AG09309 (cell line): Measurements from ENCODE around the gene MMP13.

Source experiments
- DNase-seq: peaks from one replicate; pipeline ENCODE4 v3.0.0-alpha.2; 2010; ENCODE audit warnings: low read depth
- H3K4me3 ChIP-seq: 2 replicates; pipeline ENCODE4 v1.5.1; 2011; ENCODE audit warnings: mild to moderate bottlenecking, low read depth, low read length, moderate library complexity; ENCODE audit not compliant: control insufficient read depth
- CTCF ChIP-seq: IDR thresholded peaks from 2 replicates; pipeline ENCODE4 v1.5.1; 2011; ENCODE audit warnings: mild to moderate bottlenecking, low read depth, low read length, inconsistent platforms; ENCODE audit not compliant: insufficient read depth, control insufficient read depth; ENCODE audit errors: missing control alignments

Gene MMP13

GRCh38 chr11:102967497-102967896, 12.0 kb upstream of the MMP13 start:
- no peak for DNase-seq
- H3K4me3 ChIP-seq, result no peak overlapping the region
- TF ChIP-seq CTCF, result no peak

GRCh38 chr11:102966011-102966410, 10.5 kb upstream of the MMP13 start:
- H3K4me3 ChIP-seq, result no peak overlapping the region
- no peak for TF ChIP-seq CTCF
- no peak for DNase-seq

GRCh38 chr11:102964867-102965266, 9.3 kb upstream of the MMP13 start:
- DNase-seq, result no peak
- no peak for TF ChIP-seq CTCF
- H3K4me3 ChIP-seq, result no peak overlapping the region

- no peak for TF ChIP-seq CTCF
- H3K4me3 ChIP-seq, result no peak overlapping the region
- DNase-seq, result no peak
These were observed 2.4 kb upstream of the MMP13 start for GRCh38 chr11:102957953-102958352.

GRCh38 chr11:102950622-102951081, 4.9 kb downstream of the MMP13 start:
- peak; percentile 79 for DNase-seq
- no peak overlapping the region for H3K4me3 ChIP-seq
- no peak for TF ChIP-seq CTCF

- H3K4me3 ChIP-seq, result no peak overlapping the region
- no peak for TF ChIP-seq CTCF
- DNase-seq, result no peak
These were observed 9.3 kb downstream of the MMP13 start for GRCh38 chr11:102946237-102946636.
